NCI-H510A treated with DMSO at 0.1 percent for 48 hours (cell line): ENCODE data around the gene IL17C.
"Not testable (repeated sequence)": the region's sequence is repeated elsewhere in the genome, so short reads cannot be mapped to it uniquely, and the experiment has no call there.

Experiments used
- DNase-seq: peaks from one replicate; lab custom pipeline; 2025; lab: John Stamatoyannopoulos, UW

The IL17C gene

DNA sequence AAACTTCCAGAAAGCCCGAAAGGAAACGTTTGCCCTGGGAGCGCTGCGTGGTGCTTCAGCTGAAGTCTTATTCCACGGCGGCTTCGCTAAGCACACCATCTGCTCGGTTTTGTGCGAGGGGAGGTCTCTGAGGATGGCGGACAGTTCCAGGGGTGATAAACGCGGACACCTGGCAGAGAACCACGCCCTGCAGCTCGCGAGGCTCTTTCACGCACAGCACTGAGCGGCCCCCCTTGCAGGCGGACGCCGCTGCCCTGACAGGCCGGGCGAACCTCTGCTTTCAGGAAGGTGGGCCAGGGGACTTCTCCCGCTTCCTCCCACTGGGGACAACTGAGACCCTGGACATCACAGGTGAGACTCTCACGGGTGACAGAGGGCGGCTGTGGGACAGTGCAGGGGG is 20.8 kb downstream of the IL17C start:
- DNase-seq, result no peak

- no peak for DNase-seq
These were observed 23.1 kb downstream of the IL17C start for GRCh38 chr16:88661468-88661867.

- no peak for DNase-seq
These were observed 24.0 kb downstream of the IL17C start for GRCh38 chr16:88662222-88662842.

DNA sequence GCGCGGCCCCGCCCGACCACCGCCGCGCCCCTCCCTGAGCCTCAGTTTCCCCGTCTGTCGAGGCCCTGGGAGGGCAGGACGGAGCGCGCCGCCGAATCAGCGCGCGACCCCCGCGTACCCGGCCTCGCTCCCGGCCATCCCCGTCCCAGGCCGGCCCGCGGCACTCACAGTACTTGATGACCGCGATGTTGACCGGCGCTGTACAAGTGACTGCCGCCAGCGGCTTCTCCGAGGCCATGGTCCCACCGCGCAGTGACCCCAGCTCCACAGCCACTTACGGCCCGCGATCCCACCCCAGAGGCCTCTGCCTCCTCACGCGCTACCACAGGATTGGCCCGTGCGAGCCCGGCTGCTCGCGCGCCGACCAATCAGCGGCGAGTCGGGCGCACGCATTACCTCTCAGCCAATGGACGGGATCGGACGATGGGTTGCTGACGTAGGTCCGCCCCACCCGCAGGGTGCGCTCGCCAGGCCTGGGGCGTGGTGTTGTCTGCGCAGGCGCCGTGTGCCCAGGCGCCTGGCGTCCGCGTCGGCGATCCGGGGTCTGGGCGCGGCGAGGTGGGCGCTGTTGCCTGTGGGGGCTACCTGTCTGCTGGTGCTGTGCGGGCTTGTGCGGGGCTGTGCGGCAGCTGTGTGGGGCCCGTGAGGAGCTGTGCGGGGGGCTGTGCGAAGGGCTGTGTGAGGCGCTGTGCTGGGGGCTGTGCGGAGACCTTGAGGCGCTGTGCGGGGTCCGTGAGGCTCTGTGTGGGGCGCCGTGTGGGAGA is 24.7 kb downstream of the IL17C start, which contains the start of gene MVD:
Gene MVD, minus strand, starts transcription at position 249 of the 764 bp plus-strand sequence. Its CDS starts 11 bp downstream, at position 238.
- DNase-seq, result peak; percentile 80

DNA sequence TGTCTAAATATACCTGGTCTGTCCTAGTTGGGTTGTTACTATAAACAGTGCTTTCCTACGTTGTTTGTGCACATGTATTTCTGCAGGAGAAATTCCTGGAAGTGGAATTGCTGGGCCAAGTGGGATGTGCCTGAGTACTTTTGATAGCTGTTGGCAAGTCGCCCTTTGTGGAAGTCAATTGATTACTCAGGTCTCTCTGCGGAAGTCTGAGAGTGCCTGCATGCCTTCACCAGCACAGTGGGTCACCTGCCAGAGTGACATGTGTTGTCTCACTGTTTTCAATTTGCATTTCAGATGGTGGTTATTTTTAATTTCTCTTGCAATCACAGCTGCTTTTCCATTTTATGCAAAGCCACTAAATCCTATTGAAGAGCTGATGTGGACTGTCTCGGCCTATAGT is 26.8 kb downstream of the IL17C start:
- DNase-seq, result no peak

GRCh38 chr16:88665570-88665969 is 27.2 kb downstream of the IL17C start:
- DNase-seq, result no peak

DNA sequence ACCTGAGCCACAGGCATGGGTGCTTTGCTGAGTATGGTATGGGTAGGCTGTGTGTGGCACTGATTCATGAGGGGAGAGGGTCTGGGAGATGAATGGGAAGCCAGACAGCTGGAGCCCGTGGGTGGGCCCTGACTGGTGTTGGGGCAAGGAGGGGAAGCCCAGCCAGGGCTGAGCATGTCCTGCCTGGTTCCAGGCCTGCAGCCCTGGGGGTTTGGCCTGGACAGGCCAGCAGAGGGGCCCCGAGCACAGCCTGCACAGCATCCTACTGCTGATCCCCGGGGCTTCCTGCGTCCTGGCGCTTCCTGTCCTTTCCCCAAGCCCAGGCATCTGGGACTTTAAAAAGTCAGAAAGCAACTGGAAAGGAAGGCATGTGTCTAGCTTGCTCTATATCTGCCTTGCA is 29.1 kb downstream of the IL17C start:
- no peak for DNase-seq

DNA sequence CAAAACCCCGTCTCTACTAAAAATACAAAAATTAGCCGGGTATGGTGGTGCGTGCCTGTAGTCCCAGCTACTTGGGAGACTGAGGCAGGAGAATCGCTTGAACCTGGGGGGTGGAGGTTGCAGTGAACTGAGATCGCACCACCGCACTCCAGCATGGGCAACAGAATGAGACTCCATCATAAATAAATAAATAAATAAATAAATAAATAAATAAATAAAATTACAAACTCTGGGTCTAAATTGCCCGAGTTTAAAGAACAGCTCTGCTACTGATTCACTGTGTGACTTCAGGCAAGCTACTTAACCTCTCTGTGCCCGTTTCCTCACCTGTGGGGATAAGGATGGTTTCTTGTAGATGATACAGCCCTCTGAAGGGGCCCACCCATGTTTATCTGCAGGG is 31.1 kb downstream of the IL17C start:
- not testable (repeated sequence) for DNase-seq

- no peak for DNase-seq
These were observed 31.6 kb downstream of the IL17C start for GRCh38 chr16:88669980-88670379.

DNA sequence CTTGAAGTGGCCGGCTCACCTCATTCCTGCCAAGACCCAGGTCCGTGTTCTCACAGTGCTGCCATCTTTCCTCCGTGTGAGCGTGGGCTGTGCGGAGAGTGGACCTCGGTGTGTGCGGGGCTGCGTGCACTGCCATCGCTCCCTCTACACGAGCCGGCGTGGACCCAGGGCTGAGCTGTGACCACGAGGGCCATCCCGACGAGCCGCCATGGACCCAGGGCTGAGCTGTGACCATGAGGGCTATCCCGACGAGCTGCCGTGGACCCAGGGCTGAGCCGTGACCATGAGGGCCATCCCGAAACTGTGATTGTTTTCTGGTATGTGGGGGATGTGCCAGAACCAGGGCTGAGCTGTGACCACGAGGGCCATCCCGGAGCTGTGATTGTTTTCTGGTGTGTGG is 33.4 kb downstream of the IL17C start:
- DNase-seq, result no peak

GRCh38 chr16:88672776-88673175 is 34.4 kb downstream of the IL17C start:
- peak; percentile 7 for DNase-seq

DNA sequence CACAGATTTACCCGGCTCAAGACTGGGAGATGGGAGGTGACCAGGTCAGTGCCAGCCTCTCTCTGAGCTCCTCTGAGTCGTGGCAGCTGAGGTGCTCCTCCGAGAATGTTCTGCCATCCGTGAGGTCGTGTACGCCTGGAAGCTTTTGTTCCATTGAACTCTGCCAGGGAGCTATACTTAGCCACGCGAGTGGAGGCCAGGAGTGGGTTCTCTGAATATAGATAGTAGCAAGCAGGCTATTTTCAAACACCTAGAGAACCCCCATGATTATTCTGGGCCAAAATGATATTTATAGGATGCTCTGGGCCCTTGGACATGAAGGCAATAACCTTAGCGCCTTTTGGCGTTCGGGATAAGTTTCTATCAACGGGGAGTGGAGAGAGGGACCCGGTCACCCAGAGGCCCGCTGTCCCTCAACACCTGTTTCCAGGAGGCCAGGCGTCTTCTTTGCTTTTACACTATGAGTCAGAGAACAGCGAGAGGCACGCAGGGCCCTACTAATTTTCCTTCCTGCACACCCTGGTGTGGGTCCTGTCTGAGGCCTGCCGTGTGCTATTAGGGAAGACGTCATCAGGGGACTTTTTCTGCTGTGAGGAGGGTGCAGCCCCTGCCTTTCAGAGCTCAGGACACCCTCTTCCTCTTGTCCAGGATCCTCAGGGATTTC is 35.5 kb downstream of the IL17C start:
- DNase-seq, result no peak

- DNase-seq, result no peak
These were observed 38.3 kb downstream of the IL17C start for GRCh38 chr16:88676502-88677242.

GRCh38 chr16:88677721-88678120 is 39.3 kb downstream of the IL17C start:
- DNase-seq, result no peak

GRCh38 chr16:88678224-88678979 is 40.0 kb downstream of the IL17C start:
- no peak for DNase-seq

GRCh38 chr16:88680554-88681083 is 42.2 kb downstream of the IL17C start:
- DNase-seq, result no peak

DNA sequence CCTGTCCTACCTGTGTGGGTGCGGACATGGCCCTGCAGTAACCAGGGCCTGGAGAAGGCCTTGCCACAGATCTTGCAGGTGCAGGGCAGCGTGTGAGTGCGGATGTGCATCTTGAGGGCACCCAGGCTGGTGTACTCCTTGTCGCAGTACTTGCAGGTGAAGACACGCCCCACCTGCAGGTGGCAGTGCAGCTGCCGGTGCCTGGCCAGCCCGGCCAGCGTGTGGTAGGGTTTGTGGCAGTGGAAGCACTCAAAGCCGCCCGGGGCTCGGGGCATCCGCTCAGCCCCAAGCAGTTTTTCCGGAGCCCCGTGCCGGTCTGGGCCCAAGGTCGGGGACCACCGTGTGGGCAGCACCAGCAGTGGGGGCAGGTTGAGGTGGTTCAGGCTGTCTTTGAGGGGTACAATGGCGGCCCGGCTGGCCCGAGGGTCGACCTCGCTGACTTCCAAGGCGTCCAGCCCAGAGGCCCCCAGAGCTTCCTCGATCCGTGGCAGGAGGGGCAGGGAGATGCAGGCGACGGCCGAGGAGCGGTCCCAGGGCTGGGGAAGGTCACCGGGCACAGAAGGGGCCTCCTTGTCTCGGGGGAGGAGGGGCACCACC is 42.8 kb downstream of the IL17C start:
- no peak for DNase-seq

DNA sequence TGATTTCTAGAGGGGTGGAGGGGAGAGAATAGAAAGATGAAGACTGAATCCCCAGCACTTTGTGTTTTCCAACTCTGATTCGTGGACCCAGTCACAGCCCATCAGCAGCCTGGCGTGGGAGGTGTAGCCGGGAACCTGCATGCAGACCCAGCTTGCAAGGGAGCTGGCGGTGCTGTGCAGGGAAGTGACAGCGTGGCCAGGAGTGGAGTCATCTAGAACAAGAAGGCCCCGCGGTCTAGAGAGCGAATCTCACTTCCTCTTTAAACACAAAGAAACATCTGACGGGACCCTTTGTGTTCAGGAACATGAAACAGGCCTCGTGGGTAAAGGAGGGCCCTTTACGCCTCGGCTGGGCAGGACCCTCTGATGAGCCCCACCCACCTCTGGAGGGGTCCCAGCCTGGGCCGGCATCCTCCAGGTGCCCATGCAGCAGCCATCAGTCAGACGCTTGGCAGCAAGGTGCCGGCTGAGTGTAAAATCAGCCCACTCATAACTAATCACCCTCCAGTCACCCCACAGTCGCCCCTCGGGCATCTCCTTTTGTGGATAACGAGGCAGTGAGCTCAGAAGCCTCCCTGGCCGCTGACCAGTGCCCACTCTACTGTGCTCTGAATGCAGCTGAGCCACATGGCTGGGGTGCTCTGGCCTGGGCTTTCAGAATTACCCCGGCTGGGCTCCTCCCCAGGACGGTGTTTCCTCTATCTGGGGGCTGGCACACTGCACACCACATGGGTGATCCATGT is 43.5 kb downstream of the IL17C start:
- DNase-seq, result no peak

GRCh38 chr16:88684569-88685155 is 46.3 kb downstream of the IL17C start:
- no peak for DNase-seq
